Skeletal muscle tissue (tissue), 5 donors: Measurements from ENCODE around the gene TMPRSS7. TPM values are rescaled to one million over a fixed set of nuclear protein-coding genes. Genes with fewer than 3 reads are reported as not detected.

Experiments used
- H3K27ac ChIP-seq: one replicate; pipeline ENCODE4 v1.7.0; 2013; ENCODE audit warnings: mild to moderate bottlenecking, low read depth, low read length, inconsistent platforms
- H3K27me3 ChIP-seq, 3 donors: one replicate each; pipeline ENCODE4 v1.7.0; 2013; ENCODE audit warnings: low read length in 3 of 3; ENCODE audit not compliant: control insufficient read depth in 3 of 3, insufficient read depth in 3 of 3
- H3K36me3 ChIP-seq, 3 donors: one replicate each; pipeline ENCODE4 v1.7.0; 2013; ENCODE audit warnings: low read length in 3 of 3; ENCODE audit not compliant: control insufficient read depth in 3 of 3, insufficient read depth in 3 of 3
- H3K4me1 ChIP-seq, 3 donors: one replicate each; pipeline ENCODE4 v1.7.0; 2013; ENCODE audit warnings: low read length in 3 of 3, mild to moderate bottlenecking in 3 of 3; ENCODE audit not compliant: control insufficient read depth in 3 of 3, insufficient read depth in 3 of 3
- H3K4me3 ChIP-seq, 3 donors: one replicate each; pipeline ENCODE4 v1.7.0; 2013; ENCODE audit warnings: low read length in 3 of 3
- H3K9ac ChIP-seq, 3 donors: one replicate each; pipeline ENCODE4 v1.7.0; 2013; ENCODE audit warnings: low read length in 3 of 3, mild to moderate bottlenecking in 3 of 3, moderate library complexity in 2 of 3, low read depth in 1 of 3
- H3K9me3 ChIP-seq, 3 donors: one replicate each; pipeline ENCODE4 v1.7.0; 2013; ENCODE audit warnings: low read length in 3 of 3; ENCODE audit not compliant: control insufficient read depth in 3 of 3
- small RNA-seq: library from RNA; depleted of rRNA; stranded (forward); fragments of <200 nt; gene quantifications from one replicate; pipeline ENCODE3, GENCODE V24; 2014
- total RNA-seq: library from RNA; depleted of rRNA; stranded (reverse); fragments of >200 nt; gene quantifications from one replicate; pipeline ENCODE4 v1.2.3, GENCODE V29; 2014
- donor health status: Osteomylitis.

The TMPRSS7 gene
- total RNA-seq, 1 donor from 2014 or later: not detected

DNA sequence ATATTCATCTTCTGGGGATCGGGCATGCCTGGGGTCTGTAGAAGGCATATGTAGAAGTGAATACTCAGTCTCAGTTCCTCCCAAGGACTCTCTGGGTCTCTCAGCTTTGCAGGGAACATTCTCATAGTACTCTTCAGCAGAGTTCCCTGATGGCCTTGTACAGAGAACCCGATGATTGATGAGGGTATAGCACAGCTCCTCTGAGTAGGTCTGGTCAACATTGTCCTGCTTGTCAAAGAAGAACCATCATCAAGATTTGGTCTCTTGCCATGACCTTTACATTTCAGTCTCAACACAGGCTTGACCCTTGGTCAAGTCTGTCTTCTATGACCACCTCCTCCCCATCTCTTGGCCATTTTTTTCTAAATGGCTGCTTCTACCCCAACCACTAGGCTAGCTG lies 89.0 kb downstream of the TMPRSS7 start:
- Histone ChIP-seq H3K9me3 (no peaks in the 10 kb centered on the region), H3K4me3 (no peak overlapping the region), H3K9ac (no peak overlapping the region), H3K27ac (no peak overlapping the region), H3K36me3 (no peaks in the 10 kb centered on the region), H3K4me1 (no peaks in the 10 kb centered on the region), H3K27me3 (no peaks in the 10 kb centered on the region)

DNA sequence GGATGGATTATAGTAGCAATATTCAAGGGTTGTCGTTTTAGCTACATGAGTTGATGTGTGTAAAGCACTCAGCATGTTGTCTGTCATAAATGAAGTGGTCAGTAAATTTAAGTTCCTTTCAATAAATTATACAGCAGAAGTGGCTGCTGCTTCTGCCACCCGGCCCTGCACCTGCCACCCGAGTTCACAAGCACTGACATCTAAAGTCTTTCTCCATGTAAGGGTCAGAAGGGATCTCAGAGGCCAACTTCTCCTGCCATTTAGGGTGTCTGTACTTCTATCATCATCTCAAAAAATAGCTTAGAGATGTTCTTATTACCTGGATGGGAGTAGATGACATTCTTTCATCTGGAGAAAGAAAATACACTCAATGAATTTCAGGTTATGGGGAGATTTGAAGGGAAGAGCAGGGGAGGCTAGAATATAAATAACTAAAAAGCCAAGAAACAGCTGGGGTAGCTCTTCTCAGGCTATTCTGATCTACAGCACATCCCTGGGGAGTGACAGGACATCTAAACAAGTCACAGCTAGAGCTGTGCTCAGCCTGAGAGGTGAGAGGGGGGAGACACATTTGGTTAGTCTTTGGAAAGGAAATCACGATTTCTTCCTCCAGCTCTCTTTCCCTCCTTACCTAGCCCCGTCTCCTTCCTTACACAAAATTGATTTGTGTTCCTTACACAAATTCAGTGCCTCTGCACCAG lies 90.5 kb downstream of the TMPRSS7 start:
- Histone ChIP-seq H3K27me3 (no peaks in the 10 kb centered on the region), H3K4me3 (no peak overlapping the region), H3K36me3 (no peaks in the 10 kb centered on the region), H3K9me3 (no peaks in the 10 kb centered on the region), H3K9ac (no peak overlapping the region), H3K27ac (no peak overlapping the region), H3K4me1 (no peaks in the 10 kb centered on the region)

DNA sequence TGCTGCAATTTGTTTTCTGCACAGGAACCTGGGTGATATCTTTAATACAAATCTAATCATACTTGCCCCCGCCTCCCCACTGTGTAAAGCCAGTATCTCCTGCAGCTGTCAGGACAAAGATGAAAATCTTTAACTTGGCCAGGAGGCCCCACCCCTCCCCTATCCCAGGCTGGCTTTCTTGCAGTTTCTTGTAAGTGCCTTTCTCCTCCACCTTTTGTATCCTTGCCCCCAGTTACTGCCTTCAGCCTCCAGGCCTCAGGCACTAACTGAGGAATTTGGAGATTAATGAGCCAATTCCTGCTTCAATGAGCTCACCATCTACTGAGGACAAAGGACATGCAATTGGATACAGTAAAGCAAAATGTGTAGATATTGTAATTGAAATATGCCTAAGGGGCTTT lies 92.0 kb downstream of the TMPRSS7 start:
- H3K4me3 ChIP-seq: no peak overlapping the region
- no peaks in the 10 kb centered on the region for H3K4me1 ChIP-seq
- no peaks in the 10 kb centered on the region for H3K27me3 ChIP-seq
- no peaks in the 10 kb centered on the region for H3K9me3 ChIP-seq
- H3K36me3 ChIP-seq: no peaks in the 10 kb centered on the region
- H3K9ac ChIP-seq: no peak overlapping the region
- no peak overlapping the region for H3K27ac ChIP-seq

DNA sequence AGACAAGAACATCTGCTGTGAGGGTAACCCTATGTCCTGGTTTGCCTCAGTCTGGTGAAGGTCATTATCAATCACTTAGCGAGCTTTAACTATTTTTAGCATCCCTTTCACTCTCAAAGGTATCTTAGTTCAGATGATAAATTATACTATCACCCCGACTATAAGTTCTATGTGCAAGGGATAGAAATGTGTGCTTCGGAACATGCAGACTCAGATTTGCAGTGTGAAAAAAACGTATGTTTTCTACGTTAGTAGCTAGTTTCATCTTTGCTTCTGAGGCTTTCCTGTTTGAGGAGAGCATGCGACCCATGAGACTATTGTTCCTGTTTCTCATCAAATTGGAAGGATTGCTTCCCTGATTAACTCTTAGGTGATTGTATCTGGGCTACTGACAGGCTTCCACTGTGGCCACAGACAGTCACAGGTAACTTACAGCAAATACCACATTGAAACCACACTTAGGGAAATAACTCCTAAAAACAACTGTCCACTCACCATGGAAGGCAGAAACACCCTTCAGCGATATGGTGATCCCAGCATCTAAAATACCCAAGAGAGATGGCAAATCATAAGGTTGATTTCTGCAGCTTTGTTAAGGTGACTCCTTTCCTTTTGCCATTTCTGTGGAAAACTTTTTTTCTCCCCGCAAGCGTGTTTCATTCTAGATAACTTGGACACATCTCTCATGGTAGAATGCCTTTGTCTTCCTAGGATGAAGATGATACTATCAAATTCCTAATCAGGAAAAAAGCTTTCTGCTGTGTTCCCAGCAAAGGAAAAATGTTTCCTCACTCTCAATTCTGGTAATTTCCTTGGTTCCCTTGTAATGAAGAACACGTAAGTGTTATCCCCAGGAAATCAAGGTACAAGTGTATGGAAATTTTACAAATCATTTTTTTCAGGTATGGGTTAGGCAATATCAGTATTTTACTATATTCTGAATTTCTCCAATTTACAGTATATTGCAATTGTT lies 93.3 kb downstream of the TMPRSS7 start:
- Histone ChIP-seq H3K4me1 (no peaks in the 10 kb centered on the region), H3K27me3 (no peaks in the 10 kb centered on the region), H3K4me3 (no peak overlapping the region), H3K27ac (no peak overlapping the region), H3K36me3 (no peaks in the 10 kb centered on the region), H3K9me3 (no peaks in the 10 kb centered on the region), H3K9ac (no peak overlapping the region)

- Histone ChIP-seq H3K27me3 (no peaks in the 10 kb centered on the region), H3K4me3 (no peak overlapping the region), H3K9ac (no peak overlapping the region), H3K9me3 (no peaks in the 10 kb centered on the region), H3K4me1 (peaks cover 0 to 2% (median 0%) of the 10 kb centered on the region in 3 donors), H3K27ac (no peak overlapping the region), H3K36me3 (no peaks in the 10 kb centered on the region)
Observed at GRCh38 chr3:112128843-112129727, 94.5 kb downstream of the TMPRSS7 start.

DNA sequence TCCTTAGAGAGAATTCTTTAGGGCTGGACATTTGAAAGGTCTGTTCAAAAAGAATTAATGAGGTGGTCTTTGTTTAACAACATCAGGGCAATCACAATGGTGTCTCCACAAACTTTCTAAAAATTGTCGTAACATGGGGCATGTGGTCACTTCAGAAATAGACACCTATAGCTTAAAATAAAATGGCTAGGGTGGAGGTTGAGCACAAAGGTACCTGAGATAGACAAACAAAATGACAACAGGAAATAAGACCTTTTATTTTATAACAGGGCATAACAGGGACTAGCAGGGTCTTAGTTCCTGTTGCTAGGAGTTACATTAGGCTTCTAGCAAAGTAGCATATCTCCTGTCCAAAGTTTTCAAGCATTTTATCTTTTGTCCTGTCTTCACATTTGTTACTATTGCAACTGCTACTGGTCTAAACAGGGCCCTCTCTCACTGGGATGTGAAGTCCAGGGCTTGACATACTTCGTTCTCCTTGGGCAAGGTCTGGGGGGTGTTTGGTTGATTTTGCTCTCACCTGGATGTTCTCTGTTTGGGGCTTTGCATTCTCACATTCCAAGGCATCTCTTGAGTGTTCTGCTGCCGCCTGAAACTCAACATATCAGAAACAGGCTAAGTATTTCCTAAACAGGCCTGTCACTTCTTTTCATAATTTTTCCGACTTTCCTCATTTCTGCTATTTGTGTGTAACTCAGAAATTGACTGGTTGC lies 95.5 kb downstream of the TMPRSS7 start:
- Histone ChIP-seq H3K9ac (no peak overlapping the region), H3K27ac (no peak overlapping the region), H3K9me3 (no peaks in the 10 kb centered on the region), H3K36me3 (no peaks in the 10 kb centered on the region), H3K27me3 (no peaks in the 10 kb centered on the region), H3K4me1 (peaks cover 0 to 2% (median 0%) of the 10 kb centered on the region in 3 donors), H3K4me3 (no peak overlapping the region)

DNA sequence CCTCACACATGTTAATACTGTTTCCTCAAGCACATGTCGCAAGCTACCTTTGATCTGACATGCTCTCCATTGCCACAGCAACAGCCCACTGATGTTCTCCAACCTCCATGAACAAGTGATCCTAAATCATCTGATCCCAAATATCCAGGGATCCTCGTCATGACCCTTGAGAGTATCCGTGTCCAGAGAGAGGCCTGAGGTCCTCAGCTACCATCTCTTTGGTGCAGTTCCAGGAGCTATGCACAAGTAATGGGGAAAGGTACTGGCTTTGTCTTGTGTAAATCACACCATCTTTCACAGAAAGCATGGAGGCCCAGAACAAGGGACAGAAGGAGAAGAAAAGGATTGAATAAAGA lies 96.1 kb downstream of the TMPRSS7 start:
- H3K9ac ChIP-seq: no peak overlapping the region
- peaks cover 0 to 2% (median 0%) of the 10 kb centered on the region in 3 donors for H3K4me1 ChIP-seq
- no peaks in the 10 kb centered on the region for H3K36me3 ChIP-seq
- no peak overlapping the region for H3K4me3 ChIP-seq
- H3K27me3 ChIP-seq: no peaks in the 10 kb centered on the region
- no peak overlapping the region for H3K27ac ChIP-seq
- no peaks in the 10 kb centered on the region for H3K9me3 ChIP-seq

Small RNA genes lying within 50 kb of the gene (small RNA-seq; reads per million reads assigned to genes)
- not detected for gene MIR567

Other genes with a start within 250 kb of the TMPRSS7 start
- gene PHLDB2, start 175.5 kb upstream of the TMPRSS7 start, total RNA-seq: 54.3 TPM
- 25.1 TPM for gene ABHD10, start 55.7 kb upstream of the TMPRSS7 start, total RNA-seq
- gene TAGLN3, start 35.8 kb upstream of the TMPRSS7 start, total RNA-seq: 0.52 TPM
- 3.7 TPM for gene C3orf52, start 51.7 kb downstream of the TMPRSS7 start, total RNA-seq
- 0.52 TPM for gene GCSAM, start 98.5 kb downstream of the TMPRSS7 start, total RNA-seq